ENCODE data around the gene ARL5A. TPM values are rescaled to one million over a fixed set of nuclear protein-coding genes. Genes with fewer than 3 reads are reported as not detected.

Gene ARL5A
- total and polyA plus RNA-seq, 2 of the 4 experiments (the other 2 are of a cell fraction) = 22.3 to 45.5 TPM

DNA sequence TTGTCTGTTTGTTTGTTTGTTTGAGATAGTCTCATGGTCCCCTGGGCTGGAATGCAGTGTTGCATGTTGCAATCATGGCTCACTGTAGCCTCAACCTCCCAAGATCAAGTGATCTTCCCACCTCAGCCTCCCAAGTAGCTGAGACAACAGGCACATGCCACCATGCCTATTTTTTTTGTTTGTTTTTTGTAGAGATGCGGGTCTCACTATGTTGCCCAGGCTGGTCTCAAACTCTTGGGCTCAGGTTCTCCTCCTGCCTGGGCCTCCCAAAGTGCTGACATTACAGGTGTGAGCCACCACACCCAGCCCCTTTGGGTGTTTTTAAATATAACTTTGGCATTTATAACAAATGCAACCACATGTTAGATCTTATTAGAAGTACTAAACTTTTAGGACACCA lies 37.5 kb downstream of the ARL5A start:
- Histone ChIP-seq H2AK5ac (ENCODE audit: low read depth, low read length) (no peak overlapping the region), H3K18ac (ENCODE audit: low read depth, low read length) (no peak overlapping the region), H3K23ac (ENCODE audit: low read depth, low read length) (no peak overlapping the region), H4K8ac (ENCODE audit: low read depth in 2 of 2, low read length in 2 of 2) (no peak overlapping the region), H2AFZ (replicated peaks; ENCODE audit: low read length, poor library complexity) (no peak overlapping the region), H3K36me3 (ENCODE audit: control insufficient read depth, insufficient read depth, low read length) (peaks cover 7% of the 10 kb centered on the region), H2AK9ac (replicated peaks; ENCODE audit: low read depth, low read length, poor library complexity) (no peak overlapping the region), H4K20me1 (ENCODE audit: insufficient read depth, low read length) (no peaks in the 10 kb centered on the region), H3K4me3 (ENCODE audit: insufficient read depth, low read depth, low read length) (no peak overlapping the region), H3K4me1 (ENCODE audit: control insufficient read depth, insufficient read depth, low read length) (no peaks in the 10 kb centered on the region), H3K4me2 (ENCODE audit: low read depth, low read length) (no peak overlapping the region), H2BK5ac (ENCODE audit: low read depth, low read length, poor library complexity, severe bottlenecking) (no peak overlapping the region), H3K79me1 (ENCODE audit: low read depth in 1 of 2, low read length in 2 of 2) (no peaks in the 10 kb centered on the region; a peak in 1 of 4 replicates), H3K4ac (ENCODE audit: low read depth, low read length) (no peak overlapping the region), H3K9me3 (ENCODE audit: control insufficient read depth, insufficient read depth, low read length) (no peaks in the 10 kb centered on the region), H3K56ac (ENCODE audit: extremely low read depth, insufficient read depth, low read length) (no peak overlapping the region), H4K5ac (ENCODE audit: low read depth, low read length) (no peak overlapping the region), H3K27me3 (ENCODE audit: control insufficient read depth, insufficient read depth, low read length) (no peaks in the 10 kb centered on the region), H2BK120ac (ENCODE audit: low read depth, low read length) (no peak overlapping the region), H4K91ac (ENCODE audit: insufficient read depth, low read depth, low read length) (no peak overlapping the region), H3K9ac (ENCODE audit: low read depth, low read length) (no peak overlapping the region), H2BK20ac (ENCODE audit: low read depth, low read length) (no peak overlapping the region), H3K9me1 (ENCODE audit: insufficient read depth, low read length) (peaks cover 3% of the 10 kb centered on the region), H3K14ac (replicated peaks; ENCODE audit: low read depth, low read length) (no peak overlapping the region), H3K27ac (ENCODE audit: insufficient read depth, low read length) (no peak overlapping the region), H2BK15ac (ENCODE audit: low read depth, low read length) (no peak overlapping the region)
- TF ChIP-seq MAFK (IDR thresholded peaks at IDR 0.05; ENCODE audit: low read depth, low read length) = no peak
- TF ChIP-seq CHD1 (IDR thresholded peaks at IDR 0.05; ENCODE audit: low read depth, low read length) = no peak
- TF ChIP-seq CEBPB (IDR thresholded peaks at IDR 0.05; ENCODE audit: low read depth, low read length) = no peak
- TF ChIP-seq, protein P1, sequence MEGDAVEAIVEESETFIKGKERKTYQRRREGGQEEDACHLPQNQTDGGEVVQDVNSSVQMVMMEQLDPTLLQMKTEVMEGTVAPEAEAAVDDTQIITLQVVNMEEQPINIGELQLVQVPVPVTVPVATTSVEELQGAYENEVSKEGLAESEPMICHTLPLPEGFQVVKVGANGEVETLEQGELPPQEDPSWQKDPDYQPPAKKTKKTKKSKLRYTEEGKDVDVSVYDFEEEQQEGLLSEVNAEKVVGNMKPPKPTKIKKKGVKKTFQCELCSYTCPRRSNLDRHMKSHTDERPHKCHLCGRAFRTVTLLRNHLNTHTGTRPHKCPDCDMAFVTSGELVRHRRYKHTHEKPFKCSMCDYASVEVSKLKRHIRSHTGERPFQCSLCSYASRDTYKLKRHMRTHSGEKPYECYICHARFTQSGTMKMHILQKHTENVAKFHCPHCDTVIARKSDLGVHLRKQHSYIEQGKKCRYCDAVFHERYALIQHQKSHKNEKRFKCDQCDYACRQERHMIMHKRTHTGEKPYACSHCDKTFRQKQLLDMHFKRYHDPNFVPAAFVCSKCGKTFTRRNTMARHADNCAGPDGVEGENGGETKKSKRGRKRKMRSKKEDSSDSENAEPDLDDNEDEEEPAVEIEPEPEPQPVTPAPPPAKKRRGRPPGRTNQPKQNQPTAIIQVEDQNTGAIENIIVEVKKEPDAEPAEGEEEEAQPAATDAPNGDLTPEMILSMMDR (conservative IDR thresholded peaks at IDR 0.05; ENCODE audit: low read depth, low read length) = no peak
- ChIA-PET POLR2A (ENCODE audit: unreplicated experiment) (interaction anchor here (0.6 kb wide), 1 partner anchor 7 kb away, joined by 5 read pairs; no protein-coding TSS in a partner anchor), CTCF (no interaction called here)
- dilution Hi-C loops (cut with HindIII; ENCODE audit: low sequenced_read_pairs, unreplicated experiment) (no loop called here), in situ Hi-C loops (cut with MboI; ENCODE audit: low sequenced_read_pairs) (no loop called here), intact Hi-C loops (cut with micrococcal nuclease) (no loop called here)
- DNase-seq (no peak), ATAC-seq (ENCODE audit: low read depth) (no peak)
- BruUV-seq (replicated peaks) = no TSS peak
- WGBS, 2 experiments (ENCODE audit: extremely low coverage in 2 of 2, insufficient read length in 1 of 2) = no CpG with 5 or more reads among the region's 1 CpG

Measured in IMR-90 (cell line).